HepG2 (cell line): ENCODE measurements around the gene C1orf74. TPM values are rescaled to one million over a fixed set of nuclear protein-coding genes. Genes with fewer than 3 reads are reported as not detected.
A peak's percentile ranks its signal among the peaks of the same experiment; 100 is the strongest.

ENCODE experiments used
- ATF4 ChIP-seq, 2 experiments: fragments of 450-650 bp in 1 of 2; sonication (generic) in 1 of 2; formaldehyde crosslinking; IDR thresholded peaks; 2 replicates each; pipeline versions ENCODE4 v1.5.0 to v1.8.0; 2020 to 2022; ENCODE audit warnings: mild to moderate bottlenecking in 1 of 2, missing genetic modification reagents in 1 of 2
- CAMTA2 ChIP-seq: sonication (generic); formaldehyde crosslinking; IDR thresholded peaks from 2 replicates; pipeline ENCODE4 v1.4.0; 2020; ENCODE audit warnings: mild to moderate bottlenecking, missing genetic modification reagents, borderline replicate concordance
- CENPT ChIP-seq: sonication (generic); formaldehyde crosslinking; IDR thresholded peaks from 2 replicates; pipeline ENCODE4 v1.8.0; 2022; ENCODE audit warnings: low read depth, mild to moderate bottlenecking, moderate library complexity, missing genetic modification reagents
- ERF ChIP-seq: IDR thresholded peaks from 2 replicates; pipeline ENCODE4 v1.6.1; 2018; ENCODE audit warnings: missing biosample characterization, missing genetic modification reagents
- IRF2 ChIP-seq: IDR thresholded peaks from 2 replicates; pipeline ENCODE4 v1.6.1; 2018; ENCODE audit warnings: missing genetic modification reagents, missing compliant biosample characterization
- ISL2 ChIP-seq: sonication (generic); formaldehyde crosslinking; IDR thresholded peaks from 2 replicates; pipeline ENCODE4 v1.5.0; 2020; ENCODE audit warnings: missing genetic modification reagents
- KLF15 ChIP-seq: sonication (generic); formaldehyde crosslinking; IDR thresholded peaks from 2 replicates; pipeline ENCODE4 v1.8.1; 2023; ENCODE audit warnings: borderline replicate concordance, mild to moderate bottlenecking, inconsistent platforms, missing genetic modification reagents, mixed read lengths
- NFYC ChIP-seq: IDR thresholded peaks from 2 replicates; pipeline ENCODE4 v1.6.1; 2016; ENCODE audit warnings: missing genetic modification reagents, missing compliant biosample characterization
- NR2F1 ChIP-seq, 2 experiments: fragments of 450-650 bp in 1 of 2; formaldehyde crosslinking in 1 of 2; IDR thresholded peaks; 2 replicates each; pipeline versions ENCODE4 v1.5.0 to v1.6.1; 2016 to 2020; ENCODE audit warnings: mild to moderate bottlenecking in 1 of 2, missing compliant biosample characterization in 1 of 2, missing genetic modification reagents in 1 of 2, moderate library complexity in 1 of 2
- PRPF4 ChIP-seq: fragments of 200-400 bp; formaldehyde crosslinking; IDR thresholded peaks from 2 replicates; pipeline ENCODE4 v1.6.1; 2016; ENCODE audit warnings: low read length, low read depth; ENCODE audit not compliant: poor library complexity, severe bottlenecking
- SNAI1 ChIP-seq: sonication (generic); formaldehyde crosslinking; IDR thresholded peaks from 2 replicates; pipeline ENCODE4 v1.5.0; 2020; ENCODE audit warnings: mild to moderate bottlenecking, missing genetic modification reagents, borderline replicate concordance
- SRSF9 ChIP-seq: fragments of 200-400 bp; formaldehyde crosslinking; IDR thresholded peaks from 2 replicates; pipeline ENCODE4 v1.6.1; 2018; ENCODE audit warnings: borderline replicate concordance, mild to moderate bottlenecking, low read depth, low read length; ENCODE audit not compliant: insufficient read depth, poor library complexity, severe bottlenecking
- TARDBP ChIP-seq: sonication (generic); formaldehyde crosslinking; IDR thresholded peaks from 2 replicates; pipeline ENCODE4 v1.8.0; 2022; ENCODE audit warnings: mild to moderate bottlenecking, missing genetic modification reagents
- U2AF2 ChIP-seq: fragments of 200-400 bp; formaldehyde crosslinking; IDR thresholded peaks from 2 replicates; pipeline ENCODE4 v1.6.1; 2017; ENCODE audit warnings: low read depth, mild to moderate bottlenecking, low read length
- ZNF138 ChIP-seq: sonication (generic); formaldehyde crosslinking; IDR thresholded peaks from 2 replicates; pipeline ENCODE4 v1.5.0; 2020; ENCODE audit warnings: mild to moderate bottlenecking, low read depth, missing genetic modification reagents
- ZNF276 ChIP-seq: sonication (generic); formaldehyde crosslinking; IDR thresholded peaks from 2 replicates; pipeline ENCODE4 v1.4.0; 2020; ENCODE audit warnings: mild to moderate bottlenecking, low read depth, missing genetic modification reagents
- ZNF281 ChIP-seq: sonication (generic); formaldehyde crosslinking; IDR thresholded peaks from 2 replicates; pipeline ENCODE4 v1.4.0; 2020; ENCODE audit warnings: missing genetic modification reagents, borderline replicate concordance
- ZNF362 ChIP-seq: sonication (generic); formaldehyde crosslinking; IDR thresholded peaks from 2 replicates; pipeline ENCODE4 v1.4.0; 2020; ENCODE audit warnings: missing genetic modification reagents, mild to moderate bottlenecking, borderline replicate concordance
- ZNF547 ChIP-seq: sonication (generic); formaldehyde crosslinking; IDR thresholded peaks from 2 replicates; pipeline ENCODE4 v1.5.1; 2020; ENCODE audit warnings: mild to moderate bottlenecking, missing genetic modification reagents
- ZNF740 ChIP-seq: sonication (generic); formaldehyde crosslinking; IDR thresholded peaks from 2 replicates; pipeline ENCODE4 v1.4.0; 2020; ENCODE audit warnings: missing genetic modification reagents
- ZNF75D ChIP-seq: sonication (generic); formaldehyde crosslinking; IDR thresholded peaks from 2 replicates; pipeline ENCODE4 v1.8.1; 2023; ENCODE audit warnings: missing genetic modification reagents, mild to moderate bottlenecking, borderline replicate concordance
- polyA plus RNA-seq, 8 experiments: library from polyadenylated mRNA; depleted of rRNA in 3 of 8; stranded (reverse) in 7 of 8; unstranded in 1 of 8; fragments of >200 nt; fragmentation: Illumina TruSeq in 4 of 8; extraction: Trizol in 4 of 8; gene quantifications; 2 replicates each; pipeline versions ENCODE4 v1.2.1 to v1.2.3, GENCODE V29; 2011 to 2016; ENCODE audit warnings: low read depth in 4 of 8, missing spikeins in 1 of 8, mixed read lengths in 1 of 8; ENCODE audit not compliant: insufficient read depth in 1 of 8
- total RNA-seq, 5 experiments: library from RNA; depleted of rRNA; stranded (reverse); fragments of >200 nt; fragmentation: Illumina TruSeq; extraction: Trizol; gene quantifications; 2 replicates each; pipeline ENCODE4 v1.2.3, GENCODE V29; 2016; ENCODE audit warnings: low read depth in 1 of 5

Gene C1orf74
- total and polyA plus RNA-seq, 2 of the 13 experiments (the other 11 are each of a cell fraction or from before 2014, with no cell fraction given) = 0.33 to 0.71 TPM

GRCh38 chr1:209784265-209785169 is at the start of gene C1orf74 (continued):
- no peak for TF ChIP-seq ZNF362 (CRISPR knock-in tag)
- TF ChIP-seq ZNF138 (CRISPR knock-in tag) = no peak
- no peak for TF ChIP-seq U2AF2
- TF ChIP-seq NFYC = no peak
- 0 out of 2 replicates have a peak, but pooled peaks have one; percentile 27 for TF ChIP-seq ZNF547 (CRISPR knock-in tag)
- TF ChIP-seq IRF2 (CRISPR knock-in tag) = peak; percentile 37; the same call in 1 of the 2 replicates
- 0 out of 2 replicates have a peak, but pooled peaks have one; percentile 10 for TF ChIP-seq ISL2 (CRISPR knock-in tag)
- peak; percentile 61; the same call in 1 of the 2 replicates for TF ChIP-seq ZNF740 (CRISPR knock-in tag)
- no peak for TF ChIP-seq CAMTA2 (CRISPR knock-in tag)
- TF ChIP-seq ATF4 (CRISPR knock-in tag; IDR thresholded peaks at IDR 0.05) = no peak
- no peak for TF ChIP-seq CENPT (CRISPR knock-in tag)
- no peak for TF ChIP-seq KLF15
- peak; percentile 64; the same call in 1 of the 2 replicates for TF ChIP-seq TARDBP
- no peak for TF ChIP-seq NR2F1 (CRISPR knock-in tag; IDR thresholded peaks at IDR 0.05)
- TF ChIP-seq ZNF75D (CRISPR knock-in tag) = no peak
- no peak for TF ChIP-seq SNAI1 (CRISPR knock-in tag)
- no peak for TF ChIP-seq PRPF4
- no peak for TF ChIP-seq ZNF276 (CRISPR knock-in tag)
- no peak for TF ChIP-seq SRSF9
- no peak for TF ChIP-seq ZNF281 (CRISPR knock-in tag)
- no peak for TF ChIP-seq ERF
